Endothelial cell of umbilical vein (primary cell): ENCODE results near the gene AGBL3. TPM values are rescaled to one million over a fixed set of nuclear protein-coding genes. Genes with fewer than 3 reads are reported as not detected.

Experiments
- BruUV-seq: library from RNA; stranded (reverse); fragments of 400-500 nt; replicated peaks from 2 replicates; lab custom pipeline; 2021; lab: Mats Ljungman, UMichigan
- CTCF ChIA-PET: fragments of 300-600, 350-600 bp; sonication (Branson Sonifier 250); formaldehyde crosslinking; loops from one replicate; lab custom pipeline; 2021; ENCODE audit warnings: antibody characterized with exemption, inconsistent platforms; lab: Charles Lee
- POLR2A ChIA-PET: fragments of 300-600, 350-600 bp; sonication (Branson Sonifier 250); formaldehyde crosslinking; loops from one replicate; lab custom pipeline; 2021; ENCODE audit warnings: antibody characterized with exemption, inconsistent platforms; lab: Charles Lee
- DNase-seq: peaks from one replicate; pipeline ENCODE4 v3.0.0-alpha.2; 2011; ENCODE audit warnings: low read depth, low spot score
- FAIRE-seq: peaks from 2 replicates; lab custom pipeline; 2011; peaks lifted over from hg19 to GRCh38; lab: Jason Lieb, UNC
- H2AFZ ChIP-seq: 2 replicates; pipeline ENCODE4 v1.6.0; 2012; ENCODE audit warnings: low read depth, low read length, control low read depth, inconsistent platforms
- H3K27ac ChIP-seq: 2 replicates; pipeline ENCODE4 v1.5.1; 2011; ENCODE audit warnings: low read depth, mild to moderate bottlenecking, control low read depth, low read length, moderate library complexity; ENCODE audit not compliant: insufficient read depth
- H3K27me3 ChIP-seq, 2 experiments: 2 replicates each; pipeline versions ENCODE4 v1.6.0 to v1.6.1; 2011; ENCODE audit warnings: low read length in 2 of 2, mixed read lengths in 1 of 2; ENCODE audit not compliant: control insufficient read depth in 2 of 2, insufficient read depth in 2 of 2
- H3K36me3 ChIP-seq, 2 experiments: 2 replicates in 1 of 2; 3 replicates in 1 of 2; pipeline ENCODE4 v1.5.1; 2011; ENCODE audit warnings: low read length in 2 of 2, mild to moderate bottlenecking in 1 of 2, moderate library complexity in 1 of 2; ENCODE audit not compliant: control insufficient read depth in 2 of 2, insufficient read depth in 2 of 2; ENCODE audit errors: extremely low read depth in 1 of 2
- H3K4me1 ChIP-seq: 3 replicates; pipeline ENCODE4 v1.5.1; 2011; ENCODE audit warnings: mild to moderate bottlenecking, low read length; ENCODE audit not compliant: control insufficient read depth, insufficient read depth; ENCODE audit errors: extremely low read depth
- H3K4me2 ChIP-seq: 2 replicates; pipeline ENCODE4 v1.6.1; 2011; ENCODE audit warnings: low read length, control low read depth, mixed read lengths; ENCODE audit not compliant: insufficient read depth
- H3K4me3 ChIP-seq, 3 experiments: fragments of 200-600 bp in 1 of 3; sonication (generic), shearing (Covaris generic) in 1 of 3; replicated peaks in 1 of 3; 2 replicates each; pipeline ENCODE4 v1.5.1; 2011 to 2016; ENCODE audit warnings: control low read depth in 3 of 3, low read length in 3 of 3, mild to moderate bottlenecking in 2 of 3, inconsistent platforms in 1 of 3, low read depth in 1 of 3, moderate library complexity in 1 of 3; ENCODE audit not compliant: insufficient read depth in 1 of 3
- H3K79me2 ChIP-seq: 2 replicates; pipeline ENCODE4 v1.6.0; 2012; ENCODE audit warnings: low read length, inconsistent platforms; ENCODE audit not compliant: control insufficient read depth, insufficient read depth
- H3K9ac ChIP-seq: replicated peaks from 2 replicates; pipeline ENCODE3; 2011; ENCODE audit warnings: low read length, control low read depth; ENCODE audit not compliant: insufficient read depth; ENCODE audit errors: extremely low read depth
- H3K9me1 ChIP-seq: replicated peaks from 3 replicates; pipeline ENCODE4 v1.6.0; 2011; ENCODE audit warnings: mild to moderate bottlenecking, low read length; ENCODE audit not compliant: control insufficient read depth, insufficient read depth; ENCODE audit errors: extremely low read depth
- H3K9me3 ChIP-seq: replicated peaks from 2 replicates; pipeline ENCODE4 v1.5.1; 2012; ENCODE audit warnings: low read length, inconsistent platforms; ENCODE audit not compliant: control insufficient read depth, insufficient read depth
- H4K20me1 ChIP-seq: replicated peaks from 2 replicates; pipeline ENCODE3; 2011; ENCODE audit warnings: mild to moderate bottlenecking, low read length; ENCODE audit not compliant: control insufficient read depth, insufficient read depth; ENCODE audit errors: extremely low read depth
- EZH2 ChIP-seq: IDR thresholded peaks from 2 replicates; pipeline ENCODE4 v1.6.1; 2012; ENCODE audit warnings: borderline replicate concordance, low read depth, mild to moderate bottlenecking, moderate library complexity, low read length, inconsistent platforms; ENCODE audit not compliant: severe bottlenecking
- FOS ChIP-seq: IDR thresholded peaks from 2 replicates; pipeline ENCODE4 v1.6.1; 2011; ENCODE audit warnings: mild to moderate bottlenecking, low read length, moderate library complexity, borderline replicate concordance; ENCODE audit not compliant: insufficient read depth
- GATA2 ChIP-seq: IDR thresholded peaks from 2 replicates; pipeline ENCODE4 v1.7.0; 2011; ENCODE audit warnings: low read depth, mild to moderate bottlenecking, moderate library complexity, mixed read lengths, low read length; ENCODE audit not compliant: insufficient read length, insufficient read depth
- JUN ChIP-seq: IDR thresholded peaks from 2 replicates; pipeline ENCODE4 v1.6.1; 2011; ENCODE audit warnings: borderline replicate concordance, low read depth; ENCODE audit not compliant: insufficient read length, insufficient read depth
- MYC ChIP-seq: IDR thresholded peaks from one replicate; pipeline ENCODE4 v1.6.1; 2011; ENCODE audit warnings: mild to moderate bottlenecking, low read depth, low read length
- POLR2A ChIP-seq: IDR thresholded peaks from 2 replicates; pipeline ENCODE4 v1.6.1; 2012; ENCODE audit warnings: low read depth, mild to moderate bottlenecking, control low read depth, low read length
- POLR2AphosphoS5 ChIP-seq: IDR thresholded peaks from 2 replicates; pipeline ENCODE4 v1.6.1; 2012; ENCODE audit warnings: low read depth, mild to moderate bottlenecking, control low read depth, low read length, moderate library complexity; ENCODE audit not compliant: insufficient read depth
- dilution Hi-C: fragments of 300-500 bp; cut with MboI; formaldehyde crosslinking; loops from one replicate; pipeline ENCODE4 v1.15.0; 2019; ENCODE audit warnings: low sequenced_read_pairs; ENCODE audit not compliant: extremely low pct_ligation_motif_present
- intact Hi-C: fragments of 100-400 bp; cut with micrococcal nuclease; formaldehyde crosslinking; loops from one replicate; pipeline ENCODE4 v1.10.0; 2022
- polyA plus RNA-seq, 4 experiments: library from polyadenylated mRNA; depleted of rRNA in 3 of 4; stranded (reverse) in 3 of 4; unstranded in 1 of 4; fragments of >200 nt; gene quantifications; 2 replicates each; pipeline versions ENCODE4 v1.2.1 to v1.2.3, GENCODE V29; 2011 to 2012; ENCODE audit warnings: missing spikeins in 1 of 4
- total RNA-seq: library from RNA; stranded (reverse); gene quantifications from 2 replicates; pipeline ENCODE4 v1.2.3, GENCODE V29; 2021
- TF ChIP-seq, protein P1 (sequence below), 2 donors: IDR thresholded peaks; 1 replicate in 1 of 2; 2 replicates in 1 of 2; pipeline ENCODE4 v1.5.1; 2011; ENCODE audit warnings: low read length in 2 of 2, mild to moderate bottlenecking in 2 of 2, moderate library complexity in 2 of 2, control low read depth in 1 of 2, inconsistent platforms in 1 of 2, low read depth in 1 of 2; ENCODE audit not compliant: insufficient read depth in 1 of 2; ENCODE audit errors: extremely low read depth in 1 of 2
- TF ChIP-seq, protein P2 (sequence below): IDR thresholded peaks from 2 replicates; pipeline ENCODE4 v1.6.1; 2011; ENCODE audit not compliant: insufficient read depth, insufficient read length

The AGBL3 gene
- total and polyA plus RNA-seq, 2 donors (not counting 3 experiments of a cell fraction or from before 2014, with no cell fraction given): 0.97 to 3.2 TPM

DNA sequence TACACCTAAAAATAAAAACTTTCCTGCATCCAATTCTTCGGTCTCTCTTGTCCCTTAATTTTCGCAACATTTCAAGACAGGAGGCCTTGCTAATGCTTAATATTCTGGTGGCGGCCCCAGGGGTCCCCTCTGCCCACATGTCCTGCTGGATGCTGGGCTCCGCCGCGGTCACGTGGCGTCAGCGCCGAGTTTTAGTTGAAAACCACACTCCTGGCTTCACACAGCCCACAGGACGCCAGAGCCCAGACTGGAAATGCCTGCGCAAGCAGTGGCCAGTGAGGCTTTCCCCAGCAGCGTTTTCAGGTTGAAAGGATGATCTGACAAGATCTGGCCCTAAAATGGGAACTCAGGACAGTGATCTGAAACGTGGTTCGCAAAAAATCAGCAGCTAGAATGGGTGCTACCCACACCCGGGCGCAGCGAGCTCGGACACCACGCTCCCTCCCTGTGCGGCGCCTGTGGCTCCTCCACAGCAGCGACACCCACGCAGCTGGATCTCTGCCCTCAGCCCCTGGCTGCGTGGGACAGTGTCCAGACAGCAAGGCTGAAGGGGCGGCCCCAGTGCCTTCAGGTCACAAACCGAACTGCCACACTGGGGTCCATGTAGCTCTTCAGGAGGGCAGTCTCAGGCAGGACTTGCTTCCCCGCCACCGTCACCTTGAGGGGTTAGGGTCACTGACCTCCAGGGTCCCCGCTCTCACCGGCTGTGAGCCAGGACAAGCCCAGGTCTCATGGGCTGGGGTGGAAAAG is 195.8 kb downstream of the AGBL3 start:
- CTCF ChIA-PET: interaction anchor here (0.8 kb wide), 1 partner anchor 12 kb away, joined by 3 read pairs; the partner anchor contains the start of gene CYREN
- FAIRE-seq (no peak), DNase-seq (no peak)
- TF ChIP-seq JUN: no peak
- no peak for TF ChIP-seq MYC
- no peak for TF ChIP-seq POLR2AphosphoS5
- Histone ChIP-seq H3K27ac (no peak overlapping the region), H2AFZ (no peak overlapping the region), H3K9me1 (no peaks in the 10 kb centered on the region), H3K36me3 (peaks cover 0 to 13% of the 10 kb centered on the region in 2 experiments), H3K4me3 (no peak overlapping the region), H3K27me3 (no peaks in the 10 kb centered on the region), H3K9ac (no peak overlapping the region), H4K20me1 (no peaks in the 10 kb centered on the region), H3K4me2 (no peak overlapping the region), H3K79me2 (no peaks in the 10 kb centered on the region), H3K4me1 (no peaks in the 10 kb centered on the region), H3K9me3 (peaks cover 15% of the 10 kb centered on the region)
- dilution Hi-C loops (no loop called here), intact Hi-C loops (no loop called here)
- POLR2A ChIA-PET: no interaction called here
- no TSS peak for BruUV-seq

DNA sequence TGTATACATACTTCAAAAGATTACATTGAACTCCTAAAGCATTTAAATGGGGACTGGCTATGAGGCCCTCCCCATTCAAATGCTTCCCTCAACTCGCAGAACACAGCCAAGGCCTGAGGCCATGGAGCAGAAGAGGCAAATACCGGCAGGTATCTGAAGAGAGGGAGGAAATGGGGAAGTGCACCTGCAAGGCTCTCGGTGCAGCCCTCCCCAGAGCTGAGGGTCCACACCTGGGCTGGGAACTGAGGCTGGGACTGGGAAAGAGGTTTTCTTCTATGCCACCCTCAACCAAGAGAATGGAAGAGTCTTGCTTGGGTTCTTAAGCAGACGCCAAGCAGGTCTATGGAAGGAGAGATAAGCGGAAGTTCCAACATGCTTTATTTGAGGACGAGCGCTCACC is 197.2 kb downstream of the AGBL3 start:
- ChIA-PET CTCF (no interaction called here), POLR2A (no interaction called here)
- no peaks in the 10 kb centered on the region for H3K79me2 ChIP-seq
- no peak overlapping the region for H3K9ac ChIP-seq
- H3K27me3 ChIP-seq: no peaks in the 10 kb centered on the region
- BruUV-seq: no TSS peak
- no peak overlapping the region for H3K4me3 ChIP-seq
- no peak overlapping the region for H3K4me2 ChIP-seq
- intact Hi-C loops (no loop called here), dilution Hi-C loops (no loop called here)
- no peaks in the 10 kb centered on the region for H3K4me1 ChIP-seq
- no peak overlapping the region for H3K27ac ChIP-seq
- no peak for DNase-seq
- H3K9me1 ChIP-seq: no peaks in the 10 kb centered on the region
- H4K20me1 ChIP-seq: no peaks in the 10 kb centered on the region
- no peak for FAIRE-seq
- H3K9me3 ChIP-seq: peaks cover 15% of the 10 kb centered on the region
- H3K36me3 ChIP-seq: peaks cover 0 to 13% of the 10 kb centered on the region in 2 experiments
- no peak for TF ChIP-seq MYC
- TF ChIP-seq, protein P1, sequence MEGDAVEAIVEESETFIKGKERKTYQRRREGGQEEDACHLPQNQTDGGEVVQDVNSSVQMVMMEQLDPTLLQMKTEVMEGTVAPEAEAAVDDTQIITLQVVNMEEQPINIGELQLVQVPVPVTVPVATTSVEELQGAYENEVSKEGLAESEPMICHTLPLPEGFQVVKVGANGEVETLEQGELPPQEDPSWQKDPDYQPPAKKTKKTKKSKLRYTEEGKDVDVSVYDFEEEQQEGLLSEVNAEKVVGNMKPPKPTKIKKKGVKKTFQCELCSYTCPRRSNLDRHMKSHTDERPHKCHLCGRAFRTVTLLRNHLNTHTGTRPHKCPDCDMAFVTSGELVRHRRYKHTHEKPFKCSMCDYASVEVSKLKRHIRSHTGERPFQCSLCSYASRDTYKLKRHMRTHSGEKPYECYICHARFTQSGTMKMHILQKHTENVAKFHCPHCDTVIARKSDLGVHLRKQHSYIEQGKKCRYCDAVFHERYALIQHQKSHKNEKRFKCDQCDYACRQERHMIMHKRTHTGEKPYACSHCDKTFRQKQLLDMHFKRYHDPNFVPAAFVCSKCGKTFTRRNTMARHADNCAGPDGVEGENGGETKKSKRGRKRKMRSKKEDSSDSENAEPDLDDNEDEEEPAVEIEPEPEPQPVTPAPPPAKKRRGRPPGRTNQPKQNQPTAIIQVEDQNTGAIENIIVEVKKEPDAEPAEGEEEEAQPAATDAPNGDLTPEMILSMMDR (IDR thresholded peaks at IDR 0.05; ENCODE audit: extremely low read depth in 1 of 2, insufficient read depth in 1 of 2, low read depth in 1 of 2, low read length in 2 of 2): no peak
- no peak for TF ChIP-seq JUN
- no peak for TF ChIP-seq FOS
- no peak for TF ChIP-seq GATA2
- TF ChIP-seq EZH2: no peak
- no peak for TF ChIP-seq POLR2AphosphoS5
- no peak for TF ChIP-seq POLR2A
- TF ChIP-seq, protein P2, sequence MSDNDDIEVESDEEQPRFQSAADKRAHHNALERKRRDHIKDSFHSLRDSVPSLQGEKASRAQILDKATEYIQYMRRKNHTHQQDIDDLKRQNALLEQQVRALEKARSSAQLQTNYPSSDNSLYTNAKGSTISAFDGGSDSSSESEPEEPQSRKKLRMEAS: no peak
- H2AFZ ChIP-seq: no peak overlapping the region
